ENCODE measurements around the gene SYT2. TPM values are rescaled to one million over a fixed set of nuclear protein-coding genes. Genes with fewer than 3 reads are reported as not detected.
"Not testable (repeated sequence)": the region's sequence is repeated elsewhere in the genome, so short reads cannot be mapped to it uniquely, and the experiment has no call there.

The SYT2 gene
- total RNA-seq: not detected

- Mint-ChIP-seq H3K9me3 (no peaks in the 10 kb centered on the region), H3K27me3 (peaks cover 83% of the 10 kb centered on the region), H3K4me3 (no peak within 1 kb of the TSS), H3K4me1 (peaks cover 2% of the 10 kb centered on the region), H3K27ac (no peak within 1 kb of the TSS), H3K36me3 (no peaks in the 10 kb centered on the region)
- POLR2A ChIA-PET: no interaction called here
- ATAC-seq (ENCODE audit: low read depth) (peak; percentile 67), DNase-seq (peak; percentile 41)
These were observed at the start of gene SYT2 for GRCh38 chr1:202710070-202711045. Gene SYT2 (minus strand): TSS chr1:202710454. CDS start chr1:202605772, 104,682 bp downstream.

- ATAC-seq (ENCODE audit: low read depth) (no peak), DNase-seq (no peak)
- POLR2A ChIA-PET: interaction anchor here (0.5 kb wide), 1 partner anchor 16 kb away, joined by 3 read pairs; no protein-coding TSS in a partner anchor
- H3K36me3 Mint-ChIP-seq: peaks cover 39% of the 10 kb centered on the region
- no peak overlapping the region for H3K4me3 Mint-ChIP-seq
- no peaks in the 10 kb centered on the region for H3K9me3 Mint-ChIP-seq
- H3K27ac Mint-ChIP-seq: no peak overlapping the region
- no peaks in the 10 kb centered on the region for H3K27me3 Mint-ChIP-seq
- H3K4me1 Mint-ChIP-seq: peaks cover 1% of the 10 kb centered on the region
These were observed 46.1 kb upstream of the SYT2 start for GRCh38 chr1:202756391-202756790.

- H3K9me3 Mint-ChIP-seq: no peaks in the 10 kb centered on the region
- no peak for ATAC-seq (ENCODE audit: low read depth)
- no peak overlapping the region for H3K4me3 Mint-ChIP-seq
- peaks cover 37% of the 10 kb centered on the region for H3K36me3 Mint-ChIP-seq
- no peaks in the 10 kb centered on the region for H3K27me3 Mint-ChIP-seq
- H3K27ac Mint-ChIP-seq: no peak overlapping the region
- no peak for DNase-seq
- no peaks in the 10 kb centered on the region for H3K4me1 Mint-ChIP-seq
- POLR2A ChIA-PET: no interaction called here
These were observed 44.0 kb upstream of the SYT2 start for GRCh38 chr1:202754293-202754692.

- H3K36me3 Mint-ChIP-seq: peaks cover 36% of the 10 kb centered on the region
- H3K4me3 Mint-ChIP-seq: no peak overlapping the region
- no peaks in the 10 kb centered on the region for H3K4me1 Mint-ChIP-seq
- H3K27ac Mint-ChIP-seq: no peak overlapping the region
- ATAC-seq (ENCODE audit: low read depth) (no peak), DNase-seq (no peak)
- POLR2A ChIA-PET: interaction anchor here (0.7 kb wide), 1 partner anchor 411 kb away, joined by 5 read pairs; the partner anchor contains the start of gene UBE2T
- H3K27me3 Mint-ChIP-seq: no peaks in the 10 kb centered on the region
- H3K9me3 Mint-ChIP-seq: no peaks in the 10 kb centered on the region
These were observed 42.5 kb upstream of the SYT2 start for GRCh38 chr1:202752774-202753173.

- Mint-ChIP-seq H3K27ac (no peak overlapping the region), H3K4me1 (no peaks in the 10 kb centered on the region), H3K9me3 (no peaks in the 10 kb centered on the region), H3K27me3 (no peaks in the 10 kb centered on the region), H3K36me3 (peaks cover 34% of the 10 kb centered on the region), H3K4me3 (no peak overlapping the region)
- ATAC-seq (ENCODE audit: low read depth): no peak
- POLR2A ChIA-PET: no interaction called here
- DNase-seq: no peak
These were observed 40.5 kb upstream of the SYT2 start for GRCh38 chr1:202750761-202751160.

GRCh38 chr1:202750024-202750423 lies 39.8 kb upstream of the SYT2 start:
- ATAC-seq (ENCODE audit: low read depth) (no peak), DNase-seq (no peak)
- no peak overlapping the region for H3K4me3 Mint-ChIP-seq
- no peaks in the 10 kb centered on the region for H3K4me1 Mint-ChIP-seq
- H3K36me3 Mint-ChIP-seq: peaks cover 33% of the 10 kb centered on the region
- POLR2A ChIA-PET: no interaction called here
- H3K27ac Mint-ChIP-seq: no peak overlapping the region
- H3K27me3 Mint-ChIP-seq: no peaks in the 10 kb centered on the region
- H3K9me3 Mint-ChIP-seq: no peaks in the 10 kb centered on the region

GRCh38 chr1:202745323-202745888 lies 35.2 kb upstream of the SYT2 start:
- Mint-ChIP-seq H3K27ac (no peak overlapping the region), H3K4me3 (no peak overlapping the region), H3K27me3 (no peaks in the 10 kb centered on the region), H3K4me1 (no peaks in the 10 kb centered on the region), H3K9me3 (peaks cover 2% of the 10 kb centered on the region), H3K36me3 (peaks cover 32% of the 10 kb centered on the region)
- POLR2A ChIA-PET: no interaction called here
- no peak for ATAC-seq (ENCODE audit: low read depth)
- DNase-seq: no peak

- H3K27me3 Mint-ChIP-seq; H3K4me3 Mint-ChIP-seq; H3K27ac Mint-ChIP-seq; POLR2A ChIA-PET; DNase-seq; ATAC-seq (ENCODE audit: low read depth); H3K4me1 Mint-ChIP-seq; H3K9me3 Mint-ChIP-seq: not testable (repeated sequence)
- H3K36me3 Mint-ChIP-seq: peaks cover 32% of the 10 kb centered on the region
These were observed 34.5 kb upstream of the SYT2 start for GRCh38 chr1:202744770-202745169.

GRCh38 chr1:202742496-202742895 lies 32.2 kb upstream of the SYT2 start:
- ATAC-seq (ENCODE audit: low read depth) (no peak), DNase-seq (no peak)
- Mint-ChIP-seq H3K27me3 (no peaks in the 10 kb centered on the region), H3K36me3 (peaks cover 32% of the 10 kb centered on the region), H3K4me3 (no peak overlapping the region), H3K27ac (no peak overlapping the region), H3K9me3 (peaks cover 2% of the 10 kb centered on the region), H3K4me1 (no peaks in the 10 kb centered on the region)
- POLR2A ChIA-PET: no interaction called here

GRCh38 chr1:202733251-202733650 lies 23.0 kb upstream of the SYT2 start:
- H3K27me3 Mint-ChIP-seq: no peaks in the 10 kb centered on the region
- no peak overlapping the region for H3K27ac Mint-ChIP-seq
- POLR2A ChIA-PET: no interaction called here
- no peak overlapping the region for H3K4me3 Mint-ChIP-seq
- peaks cover 2% of the 10 kb centered on the region for H3K4me1 Mint-ChIP-seq
- no peak for DNase-seq
- H3K36me3 Mint-ChIP-seq: peaks cover 26% of the 10 kb centered on the region
- H3K9me3 Mint-ChIP-seq: no peaks in the 10 kb centered on the region
- no peak for ATAC-seq (ENCODE audit: low read depth)

GRCh38 chr1:202728951-202729350 lies 18.7 kb upstream of the SYT2 start:
- POLR2A ChIA-PET: no interaction called here
- no peak overlapping the region for H3K4me3 Mint-ChIP-seq
- H3K9me3 Mint-ChIP-seq: no peaks in the 10 kb centered on the region
- no peak overlapping the region for H3K27ac Mint-ChIP-seq
- peaks cover 2% of the 10 kb centered on the region for H3K4me1 Mint-ChIP-seq
- no peaks in the 10 kb centered on the region for H3K27me3 Mint-ChIP-seq
- H3K36me3 Mint-ChIP-seq: peaks cover 21% of the 10 kb centered on the region
- ATAC-seq (ENCODE audit: low read depth) (no peak), DNase-seq (no peak)

GRCh38 chr1:202725526-202725925 lies 15.3 kb upstream of the SYT2 start:
- Mint-ChIP-seq H3K4me3 (no peak overlapping the region), H3K4me1 (peaks cover 2% of the 10 kb centered on the region), H3K36me3 (peaks cover 10% of the 10 kb centered on the region), H3K9me3 (no peaks in the 10 kb centered on the region), H3K27ac (no peak overlapping the region), H3K27me3 (no peaks in the 10 kb centered on the region)
- no peak for DNase-seq
- ATAC-seq (ENCODE audit: low read depth): no peak
- POLR2A ChIA-PET: no interaction called here

- Mint-ChIP-seq H3K27ac (no peak overlapping the region), H3K4me3 (no peak overlapping the region), H3K4me1 (peaks cover 4% of the 10 kb centered on the region), H3K36me3 (peaks cover 3% of the 10 kb centered on the region), H3K9me3 (no peaks in the 10 kb centered on the region), H3K27me3 (peaks cover under 1% of the 10 kb centered on the region)
- no peak for DNase-seq
- POLR2A ChIA-PET: no interaction called here
- ATAC-seq (ENCODE audit: low read depth): no peak
These were observed 13.5 kb upstream of the SYT2 start for GRCh38 chr1:202723708-202724107.

GRCh38 chr1:202723046-202723445 lies 12.8 kb upstream of the SYT2 start:
- H3K27me3 Mint-ChIP-seq; ATAC-seq (ENCODE audit: low read depth); H3K27ac Mint-ChIP-seq; POLR2A ChIA-PET; H3K36me3 Mint-ChIP-seq; H3K4me3 Mint-ChIP-seq; DNase-seq; H3K9me3 Mint-ChIP-seq; H3K4me1 Mint-ChIP-seq: not testable (repeated sequence)

All from activated naive CD8-positive, alpha-beta T cell treated with anti-CD3 and anti-CD28 coated beads, Interleukin-2, amount 10 ng/mL, durations not matched to agents 7 days and 5 days (primary cell).